HS-27A (cell line): ENCODE measurements around the gene RPP40.
"Not testable (repeated sequence)": the region's sequence is repeated elsewhere in the genome, so short reads cannot be mapped to it uniquely, and the experiment has no call there.

Source experiments
- DNase-seq: peaks from one replicate; pipeline ENCODE4 v3.0.0-alpha.2; 2012; ENCODE audit warnings: low read depth, missing footprints

Gene RPP40

GRCh38 chr6:5003604-5004372, at the start of gene RPP40:
Gene RPP40, minus strand, starts transcription at chr6:5004037. Its CDS starts 35 bp downstream, at chr6:5004002.
- DNase-seq: peak; percentile 69

- no peak for DNase-seq
Observed at GRCh38 chr6:5053038-5053437, 49.2 kb upstream of the RPP40 start.

- no peak for DNase-seq
Observed at GRCh38 chr6:5051394-5051793, 47.6 kb upstream of the RPP40 start.

DNA sequence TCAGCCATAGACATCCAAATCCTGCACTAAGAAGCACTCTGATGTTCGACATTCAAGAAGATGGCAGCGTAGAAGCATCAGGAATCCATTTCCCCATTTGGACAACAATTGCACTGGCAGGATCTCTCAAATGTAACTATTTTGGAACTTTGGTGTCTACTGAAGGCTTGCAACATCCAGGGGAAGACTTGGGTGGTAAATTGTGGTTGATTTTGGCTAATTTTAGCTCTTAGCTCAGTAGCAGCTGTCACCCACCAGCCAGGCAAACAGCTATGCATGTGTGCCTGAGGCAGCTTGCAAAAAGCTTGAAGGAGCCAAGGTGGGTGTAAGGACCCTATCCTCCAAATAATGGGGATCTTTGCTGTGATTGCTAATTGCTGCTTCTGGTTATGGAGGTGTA, 46.2 kb upstream of the RPP40 start:
- no peak for DNase-seq

DNA sequence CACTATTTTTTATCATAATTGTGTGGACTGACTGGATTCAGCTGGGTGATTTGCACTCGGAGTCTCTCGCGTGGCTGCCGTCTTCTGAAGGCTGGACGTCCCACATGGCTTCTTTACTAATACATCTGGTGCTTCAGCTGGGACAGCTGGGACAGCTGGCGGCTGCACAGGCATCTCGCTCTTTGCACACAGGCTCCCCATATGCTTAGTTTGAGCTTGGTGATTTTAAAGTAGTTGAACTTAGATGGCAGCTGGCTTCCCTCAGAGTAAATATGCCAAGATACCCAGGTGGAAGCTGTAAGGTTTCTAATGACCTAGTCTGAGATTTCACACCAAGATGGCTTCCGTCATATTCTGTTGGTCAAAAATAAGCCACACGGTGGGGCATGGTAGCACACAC, 42.6 kb upstream of the RPP40 start:
- no peak for DNase-seq

- no peak for DNase-seq
Observed at GRCh38 chr6:5045416-5045815, 41.6 kb upstream of the RPP40 start.

DNA sequence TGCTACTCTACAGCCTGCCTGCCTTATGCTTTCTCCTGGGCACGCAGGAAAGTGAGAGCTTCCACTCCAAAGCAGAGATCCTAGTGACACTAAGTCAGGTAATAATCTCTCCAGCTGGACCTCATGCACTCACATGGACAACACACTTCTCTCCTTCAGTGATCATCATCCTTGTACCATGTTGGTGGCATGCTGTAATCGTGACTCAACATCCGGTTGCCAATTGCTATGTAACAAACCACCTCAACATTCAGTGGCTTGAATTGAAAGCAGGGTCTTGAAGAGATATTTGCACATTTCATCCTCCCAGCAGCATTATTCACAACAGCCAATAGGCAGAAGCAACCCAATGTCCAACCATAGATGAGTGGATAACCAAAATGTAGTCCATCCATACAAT, 41.0 kb upstream of the RPP40 start:
- DNase-seq: no peak

DNA sequence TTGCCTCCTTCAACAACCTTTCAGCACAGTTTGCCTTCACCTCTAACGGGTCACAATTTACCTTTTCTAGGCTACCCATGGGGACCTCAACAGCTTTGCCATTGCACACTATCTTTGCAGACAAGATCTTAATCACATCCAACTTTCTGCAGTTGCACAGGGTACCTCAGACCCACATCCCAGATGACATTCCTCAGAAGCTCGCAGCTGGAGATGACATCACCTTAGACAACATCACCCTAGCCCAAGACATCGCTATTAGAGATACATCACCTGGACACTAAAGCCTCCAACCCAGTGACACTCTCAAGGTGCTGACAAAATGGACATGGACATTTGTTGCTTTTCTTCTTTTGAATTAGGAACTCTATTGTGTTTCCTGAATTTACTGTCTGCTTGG, 38.6 kb upstream of the RPP40 start:
- no peak for DNase-seq

- DNase-seq: no peak
Observed at GRCh38 chr6:5041955-5042354, 38.1 kb upstream of the RPP40 start.

- no peak for DNase-seq
Observed at GRCh38 chr6:5036269-5036668, 32.4 kb upstream of the RPP40 start.

DNA sequence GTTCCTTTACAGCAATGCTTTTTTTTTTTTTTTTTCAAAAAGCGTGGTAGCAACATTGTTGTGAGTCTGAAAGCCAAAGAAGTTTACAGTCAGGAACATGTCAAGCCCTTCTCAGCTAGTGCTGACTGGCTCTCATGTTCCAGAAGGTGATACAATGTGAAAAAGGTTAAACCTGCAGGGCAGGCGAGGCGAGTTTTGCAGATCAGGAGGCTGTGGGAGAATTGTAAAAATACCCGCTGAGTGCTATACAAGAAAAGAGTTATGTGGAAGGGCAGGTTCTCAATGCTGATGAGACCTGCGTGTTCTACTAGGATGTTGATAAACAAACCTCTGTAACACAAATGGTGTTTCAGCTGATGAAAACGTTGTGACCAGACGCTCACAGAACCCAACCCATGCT, 30.9 kb upstream of the RPP40 start:
- DNase-seq: no peak

DNA sequence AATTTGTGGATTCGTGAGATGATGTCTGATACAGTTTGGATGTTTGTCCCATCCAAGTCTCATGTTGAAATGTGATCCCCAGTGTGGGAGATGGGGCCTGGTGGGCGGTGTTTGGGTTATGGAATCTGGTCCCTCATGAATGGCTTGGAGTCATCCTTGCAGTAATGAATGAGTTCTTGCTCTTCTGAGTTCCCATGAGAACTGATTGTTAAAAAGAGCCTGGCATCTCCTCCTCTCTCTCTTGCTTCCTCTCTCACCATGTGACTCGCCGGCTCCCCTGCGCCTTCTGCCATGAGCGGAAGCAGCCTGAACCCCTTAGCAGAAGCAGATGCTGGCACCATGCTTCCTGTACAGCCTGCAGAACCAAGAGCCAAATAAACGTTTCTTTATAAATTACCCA, 30.5 kb upstream of the RPP40 start:
- no peak for DNase-seq

GRCh38 chr6:5033214-5033904, 29.5 kb upstream of the RPP40 start:
- not testable (repeated sequence) for DNase-seq

DNA sequence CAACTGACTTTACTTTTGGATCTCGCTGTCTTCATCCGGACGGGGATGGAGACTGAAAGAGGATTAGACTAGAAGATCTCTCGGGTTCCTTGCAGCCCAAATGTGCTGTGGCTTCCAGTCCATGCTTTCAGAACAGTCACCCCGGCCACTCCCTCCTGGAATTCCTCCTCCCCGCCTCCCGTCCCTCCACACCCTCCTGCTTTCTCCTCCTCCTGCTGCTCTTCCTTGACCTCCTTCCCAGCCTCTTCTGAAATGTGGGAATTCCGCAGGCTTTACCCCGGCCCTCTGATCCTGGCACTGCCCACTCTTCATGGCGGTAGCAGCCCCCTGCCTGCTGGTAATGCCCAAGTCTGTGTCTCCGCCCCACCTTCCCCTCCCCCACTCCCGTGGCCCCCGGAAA, 28.9 kb upstream of the RPP40 start:
- not testable (repeated sequence) for DNase-seq

- no peak for DNase-seq
Observed at GRCh38 chr6:5031150-5031549, 27.3 kb upstream of the RPP40 start.

- peak; percentile 60 for DNase-seq
Observed at GRCh38 chr6:5030596-5031136, 26.8 kb upstream of the RPP40 start.

GRCh38 chr6:5029609-5030008, 25.8 kb upstream of the RPP40 start:
- no peak for DNase-seq

DNA sequence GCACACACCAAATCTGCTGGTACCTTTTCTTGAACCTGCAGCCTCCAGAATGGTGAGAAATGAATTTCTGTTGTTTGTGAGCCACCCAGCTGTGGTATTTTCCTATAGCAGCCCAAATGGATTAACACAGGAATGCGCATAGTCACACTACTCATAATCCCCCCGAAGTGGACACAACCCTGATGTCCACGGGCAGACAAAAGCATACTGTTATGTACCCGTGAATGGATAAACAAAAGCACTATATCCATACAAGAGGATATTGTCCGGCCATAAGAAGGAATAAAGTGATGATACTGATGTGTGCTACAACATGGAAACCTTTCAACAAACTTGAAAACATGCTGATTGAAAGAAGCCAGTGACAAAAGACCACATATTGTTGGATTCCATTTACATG, 25.1 kb upstream of the RPP40 start:
- DNase-seq: no peak

GRCh38 chr6:5028301-5028700, 24.5 kb upstream of the RPP40 start:
- DNase-seq: no peak

GRCh38 chr6:5025911-5026819, 22.3 kb upstream of the RPP40 start:
- no peak for DNase-seq

GRCh38 chr6:5023923-5024322, 20.1 kb upstream of the RPP40 start:
- DNase-seq: no peak

DNA sequence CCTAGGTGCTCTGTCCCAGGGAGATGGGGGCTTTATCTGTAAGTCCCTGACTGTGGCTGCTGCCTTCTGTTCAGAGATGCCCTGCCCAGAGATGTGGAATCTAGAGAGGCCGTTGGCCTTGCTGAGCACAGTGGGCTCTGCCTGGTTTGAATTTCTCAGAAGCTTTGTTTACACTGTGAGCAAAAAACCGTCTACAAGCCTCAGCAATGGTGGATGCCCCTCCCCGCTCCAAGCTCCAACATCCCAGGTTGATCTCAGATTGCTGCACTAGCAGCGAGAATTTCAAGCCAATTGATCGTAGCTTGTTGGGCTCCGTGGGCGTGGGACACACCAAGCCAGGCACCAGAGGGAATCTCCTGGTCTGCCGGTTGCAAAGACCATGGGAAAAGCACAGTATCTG, 16.3 kb upstream of the RPP40 start:
- no peak for DNase-seq
